GM18508 (cell line): Measurements from ENCODE around the gene NEUROD2.

Experiments used
- ATAC-seq: cut with Tn5 transposase; IDR thresholded peaks from one replicate; pipeline ENCODE4 v1.9.1; 2021; ENCODE audit warnings: moderate number of reproducible peaks; ENCODE audit not compliant: insufficient read depth, unreplicated experiment

NEUROD2 gene

DNA sequence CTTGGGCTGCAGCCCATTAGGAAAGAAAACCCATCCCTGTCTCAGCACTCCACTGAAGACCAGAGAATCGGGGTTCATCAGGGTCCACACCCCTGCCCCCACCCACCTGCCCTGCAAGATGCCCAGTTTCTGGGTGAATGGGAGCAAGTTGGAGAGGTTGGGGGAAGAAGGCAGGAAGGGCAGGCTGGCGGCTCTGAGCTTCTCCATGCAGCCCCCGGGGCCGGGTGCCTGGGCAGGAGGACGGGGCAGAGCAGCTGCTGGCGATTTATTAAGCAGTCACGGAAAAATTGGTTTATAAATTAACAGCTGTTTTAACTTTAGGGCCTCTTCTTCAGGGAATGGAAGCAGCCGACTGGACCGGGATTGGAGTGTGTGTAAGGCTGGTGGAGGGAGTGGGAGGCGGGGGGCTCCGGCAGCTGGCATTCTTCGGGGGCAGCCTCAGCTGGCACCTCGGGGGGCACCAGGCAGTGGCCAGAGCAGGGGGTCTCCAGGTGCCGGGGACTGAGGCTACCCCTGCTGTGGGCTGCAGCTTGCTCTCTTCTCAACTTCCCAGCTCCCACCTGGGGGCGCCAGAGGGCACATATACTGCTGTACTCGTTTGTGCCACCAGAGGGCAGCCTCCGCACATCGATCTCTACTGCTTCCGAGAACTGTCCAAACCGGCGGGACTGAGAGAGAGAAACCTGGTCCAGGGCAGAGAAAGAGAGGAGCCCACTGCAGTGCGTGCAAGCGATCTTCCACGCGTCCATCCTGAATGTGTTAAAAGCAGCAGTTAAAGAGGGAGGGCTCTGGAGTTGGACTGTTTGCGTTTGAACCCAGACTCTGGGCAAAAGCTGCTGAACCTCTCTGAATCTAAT, 14.0 kb upstream of the NEUROD2 start:
- ATAC-seq, result no peak

DNA sequence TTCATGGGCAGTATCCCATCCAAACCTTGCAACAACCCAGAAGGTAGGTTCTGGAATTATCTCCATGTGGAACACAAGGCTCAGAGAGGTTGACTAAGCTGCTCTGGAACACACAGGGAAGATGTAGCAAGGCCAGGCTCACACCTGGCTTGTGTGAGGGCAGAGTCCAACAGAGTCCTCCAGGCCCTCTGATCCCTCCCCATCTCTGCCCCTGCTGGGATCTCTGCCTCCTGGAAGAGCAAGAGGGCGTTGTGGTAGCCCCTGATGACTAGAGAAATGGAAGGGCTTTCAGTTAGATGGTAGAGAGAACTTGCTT, 12.0 kb upstream of the NEUROD2 start:
- ATAC-seq, result no peak

DNA sequence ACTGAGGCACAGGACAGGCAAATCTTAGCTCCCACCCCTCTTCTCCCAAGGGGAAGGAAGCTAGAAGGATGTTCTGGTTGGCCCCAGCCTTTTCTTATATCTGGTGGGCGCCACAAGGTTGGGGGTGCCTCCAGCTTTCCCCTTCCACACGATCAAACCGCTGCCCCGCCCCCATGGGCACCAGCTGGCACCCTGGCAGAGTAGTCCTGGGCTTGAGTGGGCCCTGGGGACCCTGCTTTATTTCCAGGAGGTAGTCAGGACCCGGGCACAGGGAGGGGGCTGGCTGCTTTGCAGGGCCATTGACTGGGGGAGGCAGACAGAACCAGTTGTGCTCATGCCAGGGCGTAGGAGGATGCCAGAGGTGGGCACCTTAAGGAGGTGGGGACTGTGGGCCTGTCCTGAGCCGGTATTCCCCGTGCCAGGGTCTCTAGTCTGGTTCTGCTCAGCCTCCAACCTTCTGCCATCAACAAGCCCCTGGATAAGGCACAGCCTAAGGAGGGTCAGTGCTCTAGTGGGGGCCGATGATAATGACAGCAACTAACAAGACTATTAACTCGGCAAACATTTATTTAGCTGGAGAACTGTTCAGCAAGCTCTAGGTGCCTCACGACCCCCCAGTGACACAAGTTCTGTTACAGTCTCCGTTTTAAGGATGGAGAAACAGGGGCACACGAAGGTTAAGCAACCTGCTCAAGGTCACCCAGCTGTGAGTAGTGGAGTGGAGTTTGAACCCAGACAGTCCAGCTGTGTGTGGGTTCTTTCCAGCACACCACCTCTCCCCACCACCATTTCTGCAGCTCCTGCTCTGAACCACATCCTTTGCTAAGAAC, 11.5 kb upstream of the NEUROD2 start:
- ATAC-seq, result no peak

DNA sequence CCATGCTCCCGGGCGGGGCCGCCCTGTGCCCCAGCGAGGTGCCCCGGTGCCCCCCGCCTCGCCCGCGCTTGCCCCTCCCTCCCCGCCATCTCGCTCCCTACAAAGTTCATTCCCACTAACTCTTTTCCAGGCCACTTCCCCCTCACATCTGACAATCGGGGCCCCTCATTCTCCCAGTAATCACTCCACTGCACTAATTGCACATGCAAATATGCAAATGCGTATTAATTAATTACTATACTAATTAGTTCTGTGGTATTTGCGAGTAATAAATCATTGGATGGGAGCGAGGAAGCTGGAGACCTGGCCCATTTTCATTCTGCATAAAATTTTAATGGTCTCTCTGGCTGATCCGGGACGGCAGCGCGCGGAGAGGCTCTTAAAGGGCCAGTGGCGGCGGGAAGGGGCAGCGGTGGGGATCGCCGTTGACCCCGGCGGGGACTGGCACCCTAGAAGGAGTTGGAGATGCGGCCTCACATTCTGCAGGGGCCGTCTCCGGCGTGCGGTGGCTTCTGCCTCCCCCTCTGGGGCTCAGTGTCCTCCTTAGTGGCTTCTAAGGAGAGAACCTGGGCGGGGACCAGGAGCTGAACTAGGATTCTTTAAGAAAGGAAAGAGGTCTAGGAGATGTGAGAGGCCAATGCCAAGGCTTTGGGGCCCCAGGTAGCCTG, 10.7 kb upstream of the NEUROD2 start:
- no peak for ATAC-seq

DNA sequence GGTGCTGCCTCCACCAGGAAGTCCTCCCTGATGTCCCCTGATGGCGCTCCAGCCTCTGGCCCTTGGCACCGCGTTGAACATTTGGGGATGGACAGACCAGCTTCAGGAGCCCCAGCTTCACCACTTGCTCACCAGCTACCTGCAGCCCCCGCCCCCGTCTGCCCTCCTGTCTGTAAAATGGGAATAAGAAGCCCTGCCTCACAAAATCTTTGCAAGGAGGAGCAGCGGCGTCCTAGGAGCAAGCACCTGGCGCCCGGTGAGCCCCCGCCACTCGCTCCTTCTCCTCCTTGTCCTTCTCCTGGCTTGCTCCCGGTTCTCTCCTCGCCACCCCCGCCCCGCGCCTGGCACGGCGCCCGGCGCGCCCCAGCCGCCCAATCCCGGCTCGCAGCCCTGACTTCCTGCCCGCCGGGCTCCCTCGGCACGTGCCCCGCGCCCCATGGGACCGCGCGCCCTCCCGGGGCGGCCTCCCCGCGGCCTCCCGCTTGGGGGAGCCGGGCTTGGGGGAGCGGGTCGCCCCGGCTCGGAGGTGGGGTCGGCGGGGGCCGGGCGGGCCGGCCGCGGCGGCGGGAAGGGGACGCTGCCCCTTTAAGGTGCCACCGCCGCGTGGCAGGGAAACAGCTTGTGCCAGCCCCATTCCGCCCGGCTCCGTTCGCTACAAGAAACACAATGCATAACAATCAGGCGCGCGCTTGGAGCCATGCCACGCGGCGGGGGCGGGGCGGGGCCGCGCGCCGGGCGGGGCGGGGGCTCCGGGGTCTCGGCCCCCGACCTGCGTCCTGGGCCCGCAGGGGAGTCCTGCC, 9.9 kb upstream of the NEUROD2 start:
- ATAC-seq, result no peak

DNA sequence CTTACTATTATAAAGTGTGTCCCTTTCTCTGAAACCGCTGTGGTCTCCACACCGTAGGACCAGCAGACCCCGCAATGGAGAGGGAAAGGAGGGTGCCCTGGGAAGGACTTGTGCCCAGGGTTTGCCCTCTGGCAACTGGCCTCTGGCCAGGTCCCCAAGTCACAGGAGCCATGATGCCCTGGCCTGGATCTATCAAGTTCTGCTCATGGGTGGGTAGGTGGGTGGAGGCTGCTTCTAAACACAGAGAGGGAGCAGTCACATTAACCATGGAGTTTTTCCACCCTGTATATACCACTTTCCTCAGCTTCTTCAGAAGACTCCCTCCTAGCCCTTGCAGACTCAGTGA, 9.4 kb upstream of the NEUROD2 start:
- no peak for ATAC-seq

DNA sequence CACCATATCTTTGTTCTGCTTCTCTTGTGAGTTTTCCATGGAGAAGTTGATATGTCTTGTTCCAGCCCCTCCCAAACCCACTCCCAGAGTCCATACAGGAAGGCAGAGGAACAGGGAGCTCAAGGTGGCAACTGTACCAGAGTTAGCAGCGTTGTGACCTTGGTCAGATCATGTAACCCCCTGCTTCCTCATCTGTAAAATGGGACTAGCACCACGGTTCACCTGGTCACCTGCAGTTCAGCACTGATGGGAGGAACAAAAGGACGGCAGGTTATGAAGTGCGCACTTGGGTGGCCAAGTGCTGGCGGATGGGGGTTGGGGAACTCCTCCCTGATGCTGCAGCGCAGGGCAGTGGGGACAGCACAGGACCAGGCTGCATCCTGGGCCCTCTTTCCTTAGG, 7.7 kb upstream of the NEUROD2 start:
- ATAC-seq, result no peak

DNA sequence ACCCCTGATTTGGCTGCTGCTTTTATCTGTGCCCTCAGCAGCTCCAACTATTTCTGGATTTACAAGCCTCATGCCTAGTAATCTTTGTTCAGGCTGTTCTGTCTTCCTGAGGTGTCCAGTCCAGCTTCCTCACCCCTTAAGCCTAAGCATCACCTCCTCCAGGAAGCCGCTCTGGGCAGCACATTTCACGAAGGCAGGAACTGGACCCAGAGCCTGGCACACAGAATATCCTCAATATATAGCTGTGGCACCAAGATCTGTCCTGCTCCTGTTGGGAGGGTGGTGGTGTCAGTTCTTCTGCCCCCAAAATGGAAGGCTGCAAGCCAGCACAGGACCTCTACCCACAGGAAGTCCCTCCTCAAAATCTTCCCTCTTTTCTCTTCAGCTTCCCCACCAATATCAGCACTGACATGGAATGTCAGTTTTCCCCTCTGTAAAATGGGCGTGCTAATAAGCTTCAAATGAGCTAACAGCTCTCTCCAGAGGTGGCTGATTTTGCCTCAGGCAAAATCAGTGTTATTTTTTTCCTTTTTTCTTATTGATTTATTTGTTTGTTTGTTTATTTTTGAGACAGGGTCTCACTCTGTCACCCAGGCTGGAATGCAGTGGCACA, 6.9 kb upstream of the NEUROD2 start:
- ATAC-seq, result no peak

DNA sequence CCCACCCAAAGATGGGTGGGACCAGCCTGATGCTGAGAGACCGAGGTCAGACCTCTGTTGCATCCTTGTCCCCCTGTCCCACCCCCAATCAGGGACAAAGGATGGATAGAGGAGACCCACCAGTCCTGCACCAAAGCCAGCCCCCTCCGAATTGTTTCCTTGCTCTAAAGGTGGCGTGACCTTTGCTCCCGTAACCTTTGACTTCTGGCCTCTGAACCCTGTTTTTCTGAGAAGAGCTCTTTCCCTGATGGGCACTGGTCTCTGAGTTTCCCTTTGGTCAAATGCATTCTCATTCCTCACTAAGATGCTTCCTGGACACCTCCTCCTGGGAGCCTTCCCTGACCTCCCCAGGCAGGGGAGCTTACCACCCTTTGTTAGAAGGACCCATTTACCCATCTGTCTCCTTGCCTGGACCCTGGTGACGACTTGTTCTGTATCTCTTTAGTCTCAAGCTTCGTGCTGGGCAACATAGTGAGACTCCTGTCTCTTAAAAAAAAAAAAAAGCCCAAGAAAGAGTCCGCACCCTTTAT, 5.3 kb upstream of the NEUROD2 start:
- ATAC-seq, result no peak

DNA sequence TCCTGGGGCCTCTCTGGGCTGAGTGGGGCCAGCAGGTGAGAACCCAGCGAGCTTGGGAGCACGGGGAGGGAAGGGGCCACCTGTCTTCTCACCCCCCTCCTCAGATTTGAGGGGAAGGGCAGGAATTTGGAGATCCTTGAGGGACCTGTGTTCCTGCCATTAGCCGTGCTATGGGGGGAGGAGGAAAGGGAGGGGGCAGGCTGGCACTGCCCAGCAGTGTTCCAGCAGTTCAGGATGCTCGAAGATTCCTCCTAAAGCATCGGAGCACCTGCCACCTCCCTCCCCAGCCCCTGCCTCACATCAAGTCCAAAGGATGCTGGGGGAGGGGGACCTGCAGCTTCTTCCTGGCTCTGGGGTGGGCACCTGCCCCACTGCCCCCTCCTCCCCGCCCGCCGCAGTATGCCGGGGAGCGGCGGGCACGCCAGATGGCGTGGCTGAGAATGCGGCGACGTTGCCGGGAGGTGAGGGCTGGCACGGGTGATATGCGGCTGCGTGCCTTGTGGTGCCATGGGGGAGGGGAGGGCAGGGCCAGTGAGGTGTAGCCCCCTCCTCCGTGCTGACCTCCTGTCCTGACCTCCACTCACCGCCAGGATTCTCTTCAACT, 4.7 kb upstream of the NEUROD2 start:
- ATAC-seq, result no peak

DNA sequence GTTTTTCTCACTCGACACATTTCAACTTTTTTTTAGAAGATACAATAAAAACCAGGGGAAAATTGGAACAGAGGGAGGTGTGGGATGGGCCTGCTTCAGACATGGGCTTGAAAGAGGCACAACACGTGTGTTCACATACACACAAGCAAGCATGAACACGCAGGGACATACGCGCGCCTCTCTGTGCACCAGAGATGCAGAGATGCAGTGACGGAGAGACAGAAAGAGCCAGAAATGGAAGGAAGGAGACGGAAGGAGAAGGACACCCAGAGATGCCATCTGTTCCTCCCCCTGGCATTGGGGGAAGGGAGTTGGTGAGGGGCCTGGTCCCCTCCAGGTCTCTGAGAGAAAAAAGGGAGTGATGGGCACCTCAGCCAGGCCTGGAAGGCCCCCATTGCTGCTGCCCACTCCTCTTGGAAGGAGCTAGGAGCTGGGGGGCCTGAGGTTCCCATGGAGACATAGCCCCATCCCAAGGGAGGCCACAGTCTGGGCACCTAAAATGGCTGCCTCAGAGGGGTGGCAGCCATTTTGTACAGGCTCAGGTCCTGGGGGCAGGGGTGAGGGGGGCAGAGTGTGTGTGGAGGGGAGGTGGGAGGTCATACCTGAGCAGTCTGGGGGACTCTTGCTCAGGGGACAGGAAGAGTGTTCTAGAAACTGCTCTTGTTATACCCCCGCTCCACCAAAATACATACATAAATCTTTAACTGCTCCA, 3.8 kb upstream of the NEUROD2 start:
- ATAC-seq, result no peak

DNA sequence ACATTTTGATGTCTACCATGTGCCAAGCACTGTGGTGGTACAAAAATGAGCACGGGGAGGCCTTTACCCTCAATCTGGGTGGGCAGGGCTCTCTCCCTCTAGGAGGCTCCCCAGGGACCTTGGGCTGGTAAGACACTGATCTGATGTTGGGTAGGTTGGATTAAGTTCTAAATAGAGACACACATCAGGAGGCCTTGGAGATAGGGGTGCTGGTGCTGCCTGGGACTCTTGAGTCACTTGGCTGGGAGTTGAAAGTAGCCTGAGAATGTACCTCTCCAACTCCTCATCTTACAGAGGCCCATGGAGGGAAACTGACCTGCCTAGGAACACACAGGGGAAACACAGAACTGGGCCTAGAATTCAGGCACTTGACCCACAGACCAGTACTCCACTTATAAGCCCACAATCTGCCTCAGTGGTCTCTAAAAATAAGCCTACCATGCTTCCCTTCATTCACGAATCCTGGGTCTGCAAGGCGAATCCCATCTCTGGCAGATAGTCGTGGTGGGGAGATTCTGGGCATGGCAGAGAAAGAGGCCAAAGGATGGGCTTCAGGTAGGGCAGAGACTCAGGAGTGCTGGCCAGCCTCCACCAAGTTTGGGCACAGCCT, 1.8 kb upstream of the NEUROD2 start:
- no peak for ATAC-seq

DNA sequence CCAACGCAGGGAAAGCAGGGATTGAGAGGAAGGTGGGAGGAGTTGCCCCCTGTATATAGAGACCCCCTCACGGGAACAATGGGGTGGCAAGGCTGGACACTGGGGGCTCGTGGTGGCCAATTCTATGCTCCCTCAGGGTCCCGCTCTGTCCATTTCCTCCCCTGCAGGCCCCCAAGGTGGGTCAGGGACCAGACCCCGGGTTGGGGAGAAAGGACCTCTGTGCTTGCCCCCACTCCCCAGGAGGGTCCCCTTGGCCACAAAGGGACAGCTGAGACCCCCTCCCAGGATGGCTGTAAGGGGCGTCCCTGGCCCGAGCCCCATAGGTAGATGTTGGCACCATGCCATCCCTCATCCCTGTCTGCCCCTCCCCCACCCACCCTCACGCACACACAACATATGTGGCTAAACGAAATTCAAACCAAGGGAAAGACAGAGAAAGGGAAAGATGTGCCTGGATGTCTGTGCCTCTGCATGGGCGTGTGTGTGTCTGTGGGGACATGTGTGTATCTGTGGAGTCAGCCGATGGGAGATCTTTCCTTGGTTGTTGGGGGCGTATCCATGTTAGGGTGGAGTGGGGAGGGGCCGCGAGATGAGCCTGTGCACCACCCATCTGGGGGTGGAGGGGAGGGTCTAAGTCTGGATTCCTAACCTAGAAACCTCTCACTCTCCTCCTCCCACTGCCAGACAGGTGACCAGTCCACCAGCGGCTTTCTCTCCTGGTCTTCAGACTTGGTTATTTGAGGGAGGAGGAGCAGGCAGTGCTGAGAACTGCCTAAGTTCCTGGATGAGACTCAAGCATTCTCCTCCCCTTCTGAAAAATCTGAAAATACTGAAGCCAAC, 642 bp upstream of the NEUROD2 start:
- ATAC-seq, result no peak

DNA sequence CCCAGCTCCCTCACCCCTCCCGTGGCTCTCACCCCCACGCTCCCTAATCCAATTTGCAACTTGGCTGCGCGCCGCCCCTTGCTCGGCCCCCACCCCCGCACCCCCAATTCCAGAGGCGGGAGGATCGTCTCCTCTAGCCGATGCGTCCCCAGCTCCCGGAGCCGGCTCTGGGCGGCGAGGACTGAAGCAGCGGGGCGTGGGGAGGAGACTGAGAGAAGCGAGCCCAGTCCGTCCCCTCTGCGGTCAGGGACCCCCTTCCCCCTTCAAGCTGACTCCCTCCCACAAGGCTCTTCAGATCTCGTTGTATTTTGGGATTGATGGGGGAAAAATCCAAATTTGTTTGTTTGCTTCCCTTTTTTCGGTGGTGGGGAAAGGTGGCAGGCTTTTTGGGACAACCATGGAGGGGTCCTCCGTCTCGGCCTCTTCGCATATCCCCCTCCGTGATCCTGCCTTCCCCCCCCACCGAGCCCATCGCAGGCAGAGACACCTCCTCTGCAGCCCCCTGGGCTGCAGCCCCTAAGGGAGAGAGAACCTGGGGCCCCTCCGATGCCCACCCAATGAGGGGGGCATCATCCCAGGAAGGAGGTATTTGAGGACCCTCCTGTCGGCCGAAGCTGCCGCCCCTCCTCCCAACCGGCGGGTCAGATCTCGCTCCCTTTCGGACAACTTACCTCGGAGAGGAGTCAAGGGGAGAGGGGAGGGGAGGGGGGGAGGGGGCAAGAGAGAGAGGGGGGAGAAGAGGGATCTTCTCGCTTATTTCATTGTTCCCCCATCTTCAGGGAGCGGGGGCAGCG, 466 bp downstream of the NEUROD2 start:
- no peak for ATAC-seq

DNA sequence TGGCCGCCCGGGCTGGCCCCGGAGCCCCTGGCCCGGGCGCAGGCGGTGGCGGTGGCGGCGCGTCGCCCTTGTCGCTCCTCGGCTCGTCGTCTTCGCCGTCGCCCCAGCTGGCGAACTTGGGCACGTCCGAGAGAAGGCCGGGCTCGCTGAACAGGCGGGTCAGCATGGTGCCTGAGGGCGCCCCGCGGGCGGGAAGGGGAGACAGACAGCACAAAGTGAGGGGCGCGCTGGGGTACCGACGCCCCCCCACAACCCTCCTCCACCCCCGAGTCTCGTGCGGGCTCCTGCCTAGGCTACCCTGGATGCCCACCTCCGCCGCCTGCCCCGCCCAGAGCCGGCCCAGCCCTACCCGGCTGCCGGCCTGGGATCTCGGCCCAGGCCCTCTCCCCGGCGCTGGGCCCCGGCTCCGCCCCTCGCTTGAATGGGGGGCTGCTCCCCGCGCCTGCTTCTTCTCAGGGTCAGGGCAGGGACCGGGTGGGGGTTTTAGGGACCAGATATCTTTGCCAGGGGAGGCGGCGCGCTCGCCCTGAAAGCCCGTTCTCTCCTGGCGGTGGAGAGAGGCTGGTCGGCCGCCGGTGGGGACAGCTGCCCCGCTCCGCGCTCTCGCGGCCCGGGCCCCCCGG, 1.2 kb downstream of the NEUROD2 start:
- ATAC-seq, result no peak
